Measurements from ENCODE around the gene NAT14.

- TF ChIP-seq CTCF (IDR thresholded peaks at IDR 0.05) (peak; percentile 58), AFF4 (CRISPR knock-in tag; IDR thresholded peaks at IDR 0.05; ENCODE audit: borderline replicate concordance) (no peak), CBFB (CRISPR knock-in tag; IDR thresholded peaks at IDR 0.05; ENCODE audit: low read depth) (no peak), IRF1 (CRISPR knock-in tag; IDR thresholded peaks at IDR 0.05) (no peak), USF2 (CRISPR knock-in tag; IDR thresholded peaks at IDR 0.05) (no peak)
These were observed 30.2 kb upstream of the NAT14 start for GRCh38 chr19:55454787-55455243.
